Measurements from ENCODE around the gene ABAT.

ABAT gene

GRCh38 chr16:8764525-8765250, 90.3 kb downstream of the ABAT start:
- Histone ChIP-seq H3K4me3 (ENCODE audit: extremely low read depth, insufficient read depth, low read length, poor library complexity, severe bottlenecking) (no peak overlapping the region), H3K27ac (ENCODE audit: low read depth, low read length, severe bottlenecking) (no peak overlapping the region), H3K4me1 (ENCODE audit: control insufficient read depth, insufficient read depth, low read length, poor library complexity, severe bottlenecking) (no peaks in the 10 kb centered on the region), H3K36me3 (ENCODE audit: control insufficient read depth, insufficient read depth, low read length) (no peaks in the 10 kb centered on the region), H3K9me3 (ENCODE audit: control insufficient read depth, low read length) (no peaks in the 10 kb centered on the region)
- 73 to 77% methylated on average over 14 to 16 of the region's 18 CpGs for WGBS, 2 experiments (ENCODE audit: insufficient coverage in 2 of 2)

- 90 to 96% methylated on average over 5 of the region's 8 CpGs for WGBS, 2 experiments (ENCODE audit: insufficient coverage in 2 of 2)
- Histone ChIP-seq H3K27ac (ENCODE audit: low read depth, low read length, severe bottlenecking) (no peak overlapping the region), H3K9me3 (ENCODE audit: control insufficient read depth, low read length) (no peaks in the 10 kb centered on the region), H3K36me3 (ENCODE audit: control insufficient read depth, insufficient read depth, low read length) (no peaks in the 10 kb centered on the region), H3K4me3 (ENCODE audit: extremely low read depth, insufficient read depth, low read length, poor library complexity, severe bottlenecking) (no peak overlapping the region), H3K4me1 (ENCODE audit: control insufficient read depth, insufficient read depth, low read length, poor library complexity, severe bottlenecking) (no peaks in the 10 kb centered on the region)
Observed at GRCh38 chr16:8767176-8767575, 92.8 kb downstream of the ABAT start.

GRCh38 chr16:8768283-8768682, 93.9 kb downstream of the ABAT start:
- WGBS, 2 experiments (ENCODE audit: insufficient coverage in 2 of 2) = 95 to 100% methylated on average over 3 to 8 of the region's 12 CpGs
- Histone ChIP-seq H3K36me3 (ENCODE audit: control insufficient read depth, insufficient read depth, low read length) (no peaks in the 10 kb centered on the region), H3K4me1 (ENCODE audit: control insufficient read depth, insufficient read depth, low read length, poor library complexity, severe bottlenecking) (no peaks in the 10 kb centered on the region), H3K27ac (ENCODE audit: low read depth, low read length, severe bottlenecking) (peak overlapping the region; percentile 5), H3K4me3 (ENCODE audit: extremely low read depth, insufficient read depth, low read length, poor library complexity, severe bottlenecking) (no peak overlapping the region), H3K9me3 (ENCODE audit: control insufficient read depth, low read length) (no peaks in the 10 kb centered on the region)

- no peaks in the 10 kb centered on the region for H3K4me1 ChIP-seq (ENCODE audit: control insufficient read depth, insufficient read depth, low read length, poor library complexity, severe bottlenecking)
- no peaks in the 10 kb centered on the region for H3K36me3 ChIP-seq (ENCODE audit: control insufficient read depth, insufficient read depth, low read length)
- no peak overlapping the region for H3K4me3 ChIP-seq (ENCODE audit: extremely low read depth, insufficient read depth, low read length, poor library complexity, severe bottlenecking)
- H3K27ac ChIP-seq (ENCODE audit: low read depth, low read length, severe bottlenecking) = peak overlapping the region; percentile 5
- H3K9me3 ChIP-seq (ENCODE audit: control insufficient read depth, low read length) = no peaks in the 10 kb centered on the region
- 71 to 88% methylated on average over 6 to 8 of the region's 12 CpGs for WGBS, 2 experiments (ENCODE audit: insufficient coverage in 2 of 2)
Observed at GRCh38 chr16:8768692-8769091, 94.3 kb downstream of the ABAT start.

GRCh38 chr16:8773537-8773936, 99.1 kb downstream of the ABAT start:
- Histone ChIP-seq H3K36me3 (ENCODE audit: control insufficient read depth, insufficient read depth, low read length) (no peaks in the 10 kb centered on the region), H3K4me1 (ENCODE audit: control insufficient read depth, insufficient read depth, low read length, poor library complexity, severe bottlenecking) (no peaks in the 10 kb centered on the region), H3K4me3 (ENCODE audit: extremely low read depth, insufficient read depth, low read length, poor library complexity, severe bottlenecking) (no peak overlapping the region), H3K27ac (ENCODE audit: low read depth, low read length, severe bottlenecking) (no peak overlapping the region), H3K9me3 (ENCODE audit: control insufficient read depth, low read length) (no peaks in the 10 kb centered on the region)
- WGBS, 2 experiments (ENCODE audit: insufficient coverage in 2 of 2) = no CpG with 5 or more reads among the region's 3 CpGs

GRCh38 chr16:8774208-8774607, 99.8 kb downstream of the ABAT start:
- Histone ChIP-seq H3K9me3 (ENCODE audit: control insufficient read depth, low read length) (no peaks in the 10 kb centered on the region), H3K4me3 (ENCODE audit: extremely low read depth, insufficient read depth, low read length, poor library complexity, severe bottlenecking) (no peak overlapping the region), H3K36me3 (ENCODE audit: control insufficient read depth, insufficient read depth, low read length) (no peaks in the 10 kb centered on the region), H3K27ac (ENCODE audit: low read depth, low read length, severe bottlenecking) (no peak overlapping the region), H3K4me1 (ENCODE audit: control insufficient read depth, insufficient read depth, low read length, poor library complexity, severe bottlenecking) (no peaks in the 10 kb centered on the region)
- 90 to 93% methylated on average over 5 to 8 of the region's 11 CpGs for WGBS, 2 experiments (ENCODE audit: insufficient coverage in 2 of 2)

GRCh38 chr16:8775359-8775758, 100.9 kb downstream of the ABAT start:
- Histone ChIP-seq H3K36me3 (ENCODE audit: control insufficient read depth, insufficient read depth, low read length) (no peaks in the 10 kb centered on the region), H3K4me3 (ENCODE audit: extremely low read depth, insufficient read depth, low read length, poor library complexity, severe bottlenecking) (no peak overlapping the region), H3K27ac (ENCODE audit: low read depth, low read length, severe bottlenecking) (no peak overlapping the region), H3K4me1 (ENCODE audit: control insufficient read depth, insufficient read depth, low read length, poor library complexity, severe bottlenecking) (no peaks in the 10 kb centered on the region), H3K9me3 (ENCODE audit: control insufficient read depth, low read length) (no peaks in the 10 kb centered on the region)
- WGBS, 2 experiments (ENCODE audit: insufficient coverage in 2 of 2) = 100% methylated on average over 1 of the region's 1 CpG

- Histone ChIP-seq H3K4me3 (ENCODE audit: extremely low read depth, insufficient read depth, low read length, poor library complexity, severe bottlenecking) (no peak overlapping the region), H3K36me3 (ENCODE audit: control insufficient read depth, insufficient read depth, low read length) (no peaks in the 10 kb centered on the region), H3K4me1 (ENCODE audit: control insufficient read depth, insufficient read depth, low read length, poor library complexity, severe bottlenecking) (no peaks in the 10 kb centered on the region), H3K9me3 (ENCODE audit: control insufficient read depth, low read length) (no peaks in the 10 kb centered on the region), H3K27ac (ENCODE audit: low read depth, low read length, severe bottlenecking) (no peak overlapping the region)
- WGBS, 2 experiments (ENCODE audit: insufficient coverage in 2 of 2) = 58 to 61% methylated on average over 5 to 6 of the region's 12 CpGs
Observed at GRCh38 chr16:8776129-8776584, 101.7 kb downstream of the ABAT start.

- Histone ChIP-seq H3K27ac (ENCODE audit: low read depth, low read length, severe bottlenecking) (no peak overlapping the region), H3K4me3 (ENCODE audit: extremely low read depth, insufficient read depth, low read length, poor library complexity, severe bottlenecking) (no peak overlapping the region), H3K4me1 (ENCODE audit: control insufficient read depth, insufficient read depth, low read length, poor library complexity, severe bottlenecking) (no peaks in the 10 kb centered on the region), H3K9me3 (ENCODE audit: control insufficient read depth, low read length) (no peaks in the 10 kb centered on the region), H3K36me3 (ENCODE audit: control insufficient read depth, insufficient read depth, low read length) (no peaks in the 10 kb centered on the region)
- 82% methylated on average over 3 of the region's 7 CpGs; no CpG with 5 or more reads in 1 of the 2 experiments for WGBS, 2 experiments (ENCODE audit: insufficient coverage in 2 of 2)
Observed at GRCh38 chr16:8777217-8777616, 102.8 kb downstream of the ABAT start.

GRCh38 chr16:8781797-8782196, 107.4 kb downstream of the ABAT start:
- Histone ChIP-seq H3K9me3 (ENCODE audit: control insufficient read depth, low read length) (no peaks in the 10 kb centered on the region), H3K36me3 (ENCODE audit: control insufficient read depth, insufficient read depth, low read length) (no peaks in the 10 kb centered on the region), H3K27ac (ENCODE audit: low read depth, low read length, severe bottlenecking) (no peak overlapping the region), H3K4me1 (ENCODE audit: control insufficient read depth, insufficient read depth, low read length, poor library complexity, severe bottlenecking) (no peaks in the 10 kb centered on the region), H3K4me3 (ENCODE audit: extremely low read depth, insufficient read depth, low read length, poor library complexity, severe bottlenecking) (no peak overlapping the region)
- 90 to 100% methylated on average over 2 of the region's 8 CpGs for WGBS, 2 experiments (ENCODE audit: insufficient coverage in 2 of 2)

GRCh38 chr16:8782673-8783072, 108.3 kb downstream of the ABAT start:
- Histone ChIP-seq H3K27ac (ENCODE audit: low read depth, low read length, severe bottlenecking) (no peak overlapping the region), H3K4me3 (ENCODE audit: extremely low read depth, insufficient read depth, low read length, poor library complexity, severe bottlenecking) (no peak overlapping the region), H3K9me3 (ENCODE audit: control insufficient read depth, low read length) (no peaks in the 10 kb centered on the region), H3K4me1 (ENCODE audit: control insufficient read depth, insufficient read depth, low read length, poor library complexity, severe bottlenecking) (no peaks in the 10 kb centered on the region), H3K36me3 (ENCODE audit: control insufficient read depth, insufficient read depth, low read length) (no peaks in the 10 kb centered on the region)
- WGBS, 2 experiments (ENCODE audit: insufficient coverage in 2 of 2) = 78 to 93% methylated on average over 4 to 6 of the region's 6 CpGs

All from mesodermal cell (in vitro differentiated cells).